HEK293 (cell line): ENCODE data around the gene CALCOCO2.

ENCODE experiments used
- CTCF ChIP-seq: fragments of 450-650 bp; formaldehyde crosslinking; IDR thresholded peaks from 2 replicates; pipeline ENCODE4 v1.5.1; 2016; ENCODE audit warnings: missing biosample characterization, missing genetic modification characterization
- PRDM4 ChIP-seq: fragments of 450-650 bp; formaldehyde crosslinking; IDR thresholded peaks from 2 replicates; pipeline ENCODE4 v1.5.1; 2017; ENCODE audit warnings: missing biosample characterization, missing genetic modification characterization
- PRDM6 ChIP-seq: fragments of 450-650 bp; formaldehyde crosslinking; IDR thresholded peaks from 2 replicates; pipeline ENCODE4 v1.5.1; 2017; ENCODE audit warnings: missing biosample characterization, missing genetic modification characterization
- SETDB1 ChIP-seq: IDR thresholded peaks from one replicate; pipeline ENCODE4 v1.6.1; 2017; ENCODE audit warnings: mild to moderate bottlenecking, low read length, moderate library complexity, mixed read lengths; ENCODE audit not compliant: insufficient read length
- TRIM28 ChIP-seq: IDR thresholded peaks from 2 replicates; pipeline ENCODE4 v1.6.1; 2011; ENCODE audit warnings: low read length, control low read depth, borderline replicate concordance
- ZBTB17 ChIP-seq: fragments of 450-650 bp; formaldehyde crosslinking; IDR thresholded peaks from 2 replicates; pipeline ENCODE4 v1.5.1; 2016; ENCODE audit warnings: missing biosample characterization, missing genetic modification characterization
- ZBTB20 ChIP-seq: fragments of 450-650 bp; formaldehyde crosslinking; IDR thresholded peaks from 2 replicates; pipeline ENCODE4 v1.5.1; 2016; ENCODE audit warnings: missing biosample characterization, missing genetic modification characterization
- ZBTB21 ChIP-seq: fragments of 450-650 bp; formaldehyde crosslinking; IDR thresholded peaks from 2 replicates; pipeline ENCODE4 v1.5.1; 2017; ENCODE audit warnings: missing biosample characterization, missing genetic modification characterization
- ZNF112 ChIP-seq: fragments of 450-650 bp; formaldehyde crosslinking; IDR thresholded peaks from 2 replicates; pipeline ENCODE4 v1.5.0; 2017; ENCODE audit warnings: missing biosample characterization, missing genetic modification characterization
- ZNF341 ChIP-seq: fragments of 450-650 bp; formaldehyde crosslinking; IDR thresholded peaks from 2 replicates; pipeline ENCODE4; 2016; ENCODE audit warnings: low read depth, missing biosample characterization, missing genetic modification characterization
- ZNF518A ChIP-seq: fragments of 450-650 bp; formaldehyde crosslinking; conservative IDR thresholded peaks from 2 replicates; pipeline ENCODE4 v1.5.1; 2016; ENCODE audit warnings: low read depth, missing biosample characterization, missing genetic modification characterization
- ZNF544 ChIP-seq: fragments of 450-650 bp; formaldehyde crosslinking; IDR thresholded peaks from 2 replicates; pipeline ENCODE4 v1.5.0; 2017; ENCODE audit warnings: missing biosample characterization, missing genetic modification characterization
- ZNF555 ChIP-seq: fragments of 450-650 bp; formaldehyde crosslinking; conservative IDR thresholded peaks from 2 replicates; pipeline ENCODE4 v1.5.1; 2017; ENCODE audit warnings: missing biosample characterization, mild to moderate bottlenecking, missing genetic modification characterization, inconsistent platforms
- ZNF580 ChIP-seq: fragments of 450-650 bp; formaldehyde crosslinking; IDR thresholded peaks from 2 replicates; pipeline ENCODE4 v1.5.1; 2016; ENCODE audit warnings: missing biosample characterization, missing genetic modification characterization
- ZNF610 ChIP-seq: fragments of 450-650 bp; formaldehyde crosslinking; IDR thresholded peaks from 2 replicates; pipeline ENCODE4 v1.5.1; 2016; ENCODE audit warnings: missing biosample characterization, missing genetic modification characterization, borderline replicate concordance
- ZNF660 ChIP-seq: fragments of 450-650 bp; IDR thresholded peaks from 2 replicates; pipeline ENCODE4 v1.5.1; 2018; ENCODE audit warnings: missing biosample characterization, mild to moderate bottlenecking, missing genetic modification characterization

The CALCOCO2 gene

GRCh38 chr17:48791128-48792032, 39.5 kb upstream of the CALCOCO2 start (continued):
- TF ChIP-seq ZNF518A (tag by site-specific recombination) = 0 out of 2 replicates have a peak, but pooled peaks have one; percentile 22
- TF ChIP-seq ZBTB17 (tag by site-specific recombination) = peak; percentile 44; the same call in 1 of the 2 replicates
- peak; percentile 88 for TF ChIP-seq ZNF660 (tag by site-specific recombination)
- TF ChIP-seq ZNF580 (tag by site-specific recombination) = no peak
- no peak for TF ChIP-seq ZNF544 (tag by site-specific recombination)
- no peak for TF ChIP-seq ZNF555 (tag by site-specific recombination)
- TF ChIP-seq ZNF610 (tag by site-specific recombination) = no peak
- TF ChIP-seq PRDM4 (tag by site-specific recombination) = no peak
- no peak for TF ChIP-seq ZNF341
- TF ChIP-seq ZBTB21 = no peak
- no peak for TF ChIP-seq PRDM6
- no peak for TF ChIP-seq SETDB1
- TF ChIP-seq ZNF112 = no peak
- TF ChIP-seq CTCF (tag by site-specific recombination) = peak; percentile 70; the same call in 1 of the 2 replicates
- TF ChIP-seq ZBTB20 (tag by site-specific recombination) = no peak; the same call in 1 of the 2 replicates
- TF ChIP-seq TRIM28 = 0 out of 2 replicates have a peak, but pooled peaks have one; percentile 40
